B cell (primary cell): ENCODE results near the gene THUMPD1. TPM values are rescaled to one million over a fixed set of nuclear protein-coding genes. Genes with fewer than 3 reads are reported as not detected.
"Not testable (repeated sequence)": the region's sequence is repeated elsewhere in the genome, so short reads cannot be mapped to it uniquely, and the experiment has no call there.

Source experiments
- ATAC-seq: fragments of 200-7000 bp; cut with Tn5 transposase; one replicate; pipeline ENCODE4 v1.10.0; 2021; ENCODE audit warnings: low read depth, mild to moderate bottlenecking, moderate number of reproducible peaks, moderate library complexity
- CTCF ChIA-PET: fragments of 350-600 bp; sonication (Branson Sonifier 250); formaldehyde crosslinking; loops from one replicate; lab custom pipeline; 2021; ENCODE audit warnings: antibody characterized with exemption, inconsistent platforms; lab: Charles Lee
- POLR2A ChIA-PET: fragments of 350-600 bp; sonication (Branson Sonifier 250); formaldehyde crosslinking; loops from one replicate; lab custom pipeline; 2021; ENCODE audit warnings: antibody characterized with exemption; lab: Charles Lee
- DNase-seq: peaks from one replicate; pipeline ENCODE4 v3.0.0; 2013
- H2AFZ ChIP-seq: 2 replicates; pipeline ENCODE4 v1.6.1; 2012; ENCODE audit warnings: mild to moderate bottlenecking, low read depth, low read length; ENCODE audit not compliant: insufficient read depth, poor library complexity, severe bottlenecking
- H3K27ac ChIP-seq, 2 donors: 1 replicate in 1 of 2; 2 replicates in 1 of 2; pipeline ENCODE4 v1.5.1; 2012 to 2013; ENCODE audit warnings: low read length in 2 of 2, mild to moderate bottlenecking in 2 of 2, moderate library complexity in 1 of 2
- H3K27me3 ChIP-seq, 4 experiments: fragments of 200-600 bp in 1 of 4; sonication (generic) in 1 of 4; replicated peaks in 1 of 4; 1 replicate in 2 of 4; 2 replicates in 2 of 4; pipeline versions ENCODE4 v1.6.1 to v1.7.0; 2013 to 2016; ENCODE audit warnings: low read length in 3 of 4, mild to moderate bottlenecking in 2 of 4, mixed read lengths in 1 of 4, moderate library complexity in 1 of 4; ENCODE audit not compliant: insufficient read depth in 4 of 4, control insufficient read depth in 3 of 4; ENCODE audit errors: control extremely low read depth in 1 of 4
- H3K36me3 ChIP-seq, 2 experiments: replicated peaks in 1 of 2; 1 replicate in 1 of 2; 2 replicates in 1 of 2; pipeline versions ENCODE4 v1.6.1 to v1.7.1; 2013; ENCODE audit warnings: low read length in 1 of 2; ENCODE audit not compliant: insufficient read depth in 2 of 2, control insufficient read depth in 1 of 2; ENCODE audit errors: control extremely low read depth in 1 of 2, extremely low read depth in 1 of 2
- H3K4me1 ChIP-seq, 2 donors: fragments of 200-600 bp in 1 of 2; sonication (generic) in 1 of 2; 1 replicate in 1 of 2; 2 replicates in 1 of 2; pipeline versions ENCODE4 v1.5.1 to v1.6.1; 2013 to 2017; ENCODE audit warnings: low read length in 2 of 2; ENCODE audit not compliant: control insufficient read depth in 2 of 2, insufficient read depth in 2 of 2
- H3K4me2 ChIP-seq: replicated peaks from 2 replicates; pipeline ENCODE3; 2012; ENCODE audit warnings: mild to moderate bottlenecking, low read depth, low read length; ENCODE audit not compliant: poor library complexity, severe bottlenecking
- H3K4me3 ChIP-seq, 5 experiments: fragments of 200-600 bp in 1 of 5; sonication (generic) in 1 of 5; 1 replicate in 3 of 5; 2 replicates in 2 of 5; pipeline versions ENCODE4 v1.5.1 to v1.7.0; 2011 to 2016; ENCODE audit warnings: low read length in 4 of 5, mild to moderate bottlenecking in 4 of 5, low read depth in 2 of 5, control low read depth in 1 of 5, moderate library complexity in 1 of 5; ENCODE audit not compliant: insufficient read depth in 1 of 5; ENCODE audit errors: control extremely low read depth in 1 of 5, extremely low read depth in 1 of 5
- H3K79me2 ChIP-seq: fragments of 200-600 bp; sonication (generic); one replicate; pipeline ENCODE4 v1.6.0; 2016; ENCODE audit warnings: low read length; ENCODE audit not compliant: control insufficient read depth, insufficient read depth
- H3K9ac ChIP-seq: fragments of 200-600 bp; sonication (generic); 2 replicates; pipeline ENCODE4 v1.6.1; 2017; ENCODE audit warnings: mild to moderate bottlenecking, low read length, moderate library complexity
- H3K9me3 ChIP-seq, 3 donors: one replicate each; pipeline versions ENCODE4 v1.6.1 to v1.7.1; 2013; ENCODE audit warnings: low read length in 2 of 3; ENCODE audit not compliant: control insufficient read depth in 2 of 3, insufficient read depth in 1 of 3; ENCODE audit errors: control extremely low read depth in 1 of 3
- H4K20me1 ChIP-seq: 2 replicates; pipeline ENCODE4 v1.6.0; 2012; ENCODE audit warnings: mild to moderate bottlenecking, low read length; ENCODE audit not compliant: insufficient read depth, control insufficient read depth, poor library complexity, severe bottlenecking
- H3K27ac Mint-ChIP-seq: one replicate; pipeline ENCODE4 v1.8.0; 2021; ENCODE audit warnings: mixed read lengths
- H3K27me3 Mint-ChIP-seq: one replicate; pipeline ENCODE4 v1.8.0; 2021; ENCODE audit warnings: mixed read lengths
- H3K4me1 Mint-ChIP-seq: one replicate; pipeline ENCODE4 v1.8.0; 2021; ENCODE audit warnings: mixed read lengths
- H3K4me3 Mint-ChIP-seq: one replicate; pipeline ENCODE4 v1.8.0; 2021; ENCODE audit warnings: mixed read lengths
- H3K9me3 Mint-ChIP-seq: one replicate; pipeline ENCODE4 v1.8.0; 2022; ENCODE audit warnings: mixed read lengths; ENCODE audit not compliant: insufficient read depth
- EZH2 ChIP-seq: IDR thresholded peaks from 2 replicates; pipeline ENCODE4 v1.6.1; 2012; ENCODE audit warnings: borderline replicate concordance, low read depth, mild to moderate bottlenecking, moderate library complexity, low read length; ENCODE audit not compliant: insufficient read depth, poor library complexity, severe bottlenecking
- WGBS: methylation state at CpG from one replicate; pipeline ENCODE4 v1.1.5; 2013; ENCODE audit warnings: missing lambda C conversion rate; ENCODE audit not compliant: insufficient coverage; 5-methylcytosine and 5-hydroxymethylcytosine counted together
- intact Hi-C: fragments of 100-400 bp; cut with micrococcal nuclease; formaldehyde crosslinking; loops from one replicate; pipeline ENCODE4 v1.10.0; 2022
- polyA plus RNA-seq: library from polyadenylated mRNA; depleted of rRNA; stranded (reverse); fragments of >200 nt; gene quantifications from 2 replicates; pipeline ENCODE4 v1.2.3, GENCODE V29; 2012
- total RNA-seq, 2 donors: library from RNA; stranded (reverse); fragments of 120-200 nt in 1 of 2; gene quantifications; 1 replicate in 1 of 2; 2 replicates in 1 of 2; pipeline versions ENCODE4 v1.2.3 to v1.2.4, GENCODE V29; 2013 to 2022
- TF ChIP-seq, protein P1 (sequence below): fragments of 200-600 bp; IDR thresholded peaks from one replicate; pipeline ENCODE4 v1.8.0; 2022; ENCODE audit warnings: antibody characterized with exemption, mild to moderate bottlenecking

THUMPD1 gene
- total and polyA plus RNA-seq, 2 donors (not counting 1 experiment from before 2014, with no cell fraction given), result 52.5 to 72.6 TPM

DNA sequence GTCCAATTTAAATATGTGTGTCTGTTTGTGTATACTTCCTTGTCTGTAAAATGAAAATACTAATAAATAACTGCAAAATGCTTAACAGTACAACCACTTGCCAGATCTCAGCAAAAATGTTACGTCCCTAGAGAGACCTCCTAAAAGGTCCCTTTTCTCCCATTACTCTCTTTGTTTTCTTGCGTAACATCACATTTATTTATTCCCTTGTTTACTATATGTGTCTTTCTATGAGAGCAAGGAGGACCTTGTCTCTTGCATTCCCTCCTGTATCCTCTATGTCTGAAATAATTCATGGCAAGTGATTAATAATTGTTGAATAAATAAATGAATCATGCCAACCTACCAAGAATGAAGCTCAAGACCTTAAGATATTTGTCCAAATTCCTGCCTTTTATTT is 24.1 kb upstream of the THUMPD1 start:
- WGBS, result no CpG with 5 or more reads among the region's 2 CpGs
- Histone ChIP-seq H3K4me3 (no peak overlapping the region), H3K4me2 (no peak overlapping the region), H3K36me3 (no peaks in the 10 kb centered on the region), H3K27ac (no peak overlapping the region), H3K9me3 (no peaks in the 10 kb centered on the region), H2AFZ (no peak overlapping the region), H3K79me2 (peaks cover 8% of the 10 kb centered on the region), H3K27me3 (no peaks in the 10 kb centered on the region), H3K9ac (no peak overlapping the region), H3K4me1 (peaks cover 10 to 15% of the 10 kb centered on the region in 2 donors), H4K20me1 (no peaks in the 10 kb centered on the region)
- ATAC-seq, result no peak
- Mint-ChIP-seq H3K27ac (no peak overlapping the region), H3K4me3 (no peak overlapping the region), H3K4me1 (peaks cover 13% of the 10 kb centered on the region), H3K27me3 (no peaks in the 10 kb centered on the region), H3K9me3 (no peaks in the 10 kb centered on the region)
- intact Hi-C loops, result no loop called here
- ChIA-PET CTCF (no interaction called here), POLR2A (no interaction called here)
- TF ChIP-seq, protein P1, sequence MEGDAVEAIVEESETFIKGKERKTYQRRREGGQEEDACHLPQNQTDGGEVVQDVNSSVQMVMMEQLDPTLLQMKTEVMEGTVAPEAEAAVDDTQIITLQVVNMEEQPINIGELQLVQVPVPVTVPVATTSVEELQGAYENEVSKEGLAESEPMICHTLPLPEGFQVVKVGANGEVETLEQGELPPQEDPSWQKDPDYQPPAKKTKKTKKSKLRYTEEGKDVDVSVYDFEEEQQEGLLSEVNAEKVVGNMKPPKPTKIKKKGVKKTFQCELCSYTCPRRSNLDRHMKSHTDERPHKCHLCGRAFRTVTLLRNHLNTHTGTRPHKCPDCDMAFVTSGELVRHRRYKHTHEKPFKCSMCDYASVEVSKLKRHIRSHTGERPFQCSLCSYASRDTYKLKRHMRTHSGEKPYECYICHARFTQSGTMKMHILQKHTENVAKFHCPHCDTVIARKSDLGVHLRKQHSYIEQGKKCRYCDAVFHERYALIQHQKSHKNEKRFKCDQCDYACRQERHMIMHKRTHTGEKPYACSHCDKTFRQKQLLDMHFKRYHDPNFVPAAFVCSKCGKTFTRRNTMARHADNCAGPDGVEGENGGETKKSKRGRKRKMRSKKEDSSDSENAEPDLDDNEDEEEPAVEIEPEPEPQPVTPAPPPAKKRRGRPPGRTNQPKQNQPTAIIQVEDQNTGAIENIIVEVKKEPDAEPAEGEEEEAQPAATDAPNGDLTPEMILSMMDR, result no peak
- TF ChIP-seq EZH2, result no peak
- no peak for DNase-seq

DNA sequence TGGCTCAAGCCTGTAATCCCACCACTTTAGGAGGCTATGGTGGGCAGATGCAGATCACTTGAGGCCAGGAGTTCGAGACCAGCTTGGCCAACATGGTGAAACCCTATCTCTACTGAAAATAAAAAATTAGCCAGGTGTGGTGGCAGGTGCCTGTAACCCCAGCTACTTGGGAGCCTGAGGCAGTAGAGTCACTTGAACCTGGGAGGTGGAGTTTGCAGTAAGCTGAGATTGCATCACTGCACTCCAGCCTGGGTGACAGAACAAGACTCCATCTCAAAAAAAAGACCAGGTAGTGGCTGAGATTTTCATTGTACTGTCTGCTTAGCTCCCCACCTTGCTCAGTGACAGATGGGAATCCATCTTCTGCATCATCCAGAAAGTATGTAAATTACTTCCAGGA is 22.8 kb upstream of the THUMPD1 start:
- H3K9ac ChIP-seq, H3K4me2 ChIP-seq, H3K9me3 ChIP-seq, H3K79me2 ChIP-seq, H4K20me1 ChIP-seq, ATAC-seq, H3K4me3 ChIP-seq, H3K9me3 Mint-ChIP-seq, DNase-seq, H3K36me3 ChIP-seq, CTCF ChIA-PET, H3K27ac Mint-ChIP-seq, H3K4me3 Mint-ChIP-seq, H3K27me3 ChIP-seq, H3K27me3 Mint-ChIP-seq: not testable (repeated sequence)
- peak overlapping the region in 1 of 2 donors; percentile 63 for H3K27ac ChIP-seq
- H3K4me1 ChIP-seq, result peaks cover 10 to 15% of the 10 kb centered on the region in 2 donors
- peaks cover 13% of the 10 kb centered on the region for H3K4me1 Mint-ChIP-seq
- peak overlapping the region; percentile 24 for H2AFZ ChIP-seq
- intact Hi-C loops, result loop anchor here (5.0 kb wide), 1 partner anchor 43 kb away; the partner anchor contains the start of genes ERI2 and REXO5
- 60% methylated on average over 1 of the region's 1 CpG for WGBS
- POLR2A ChIA-PET, result interaction anchor here (1.4 kb wide), 1 partner anchor 23 kb away, joined by 5 read pairs; the partner anchor contains the start of gene THUMPD1
